ENCODE measurements around the gene ARHGAP32.

ARHGAP32 gene

DNA sequence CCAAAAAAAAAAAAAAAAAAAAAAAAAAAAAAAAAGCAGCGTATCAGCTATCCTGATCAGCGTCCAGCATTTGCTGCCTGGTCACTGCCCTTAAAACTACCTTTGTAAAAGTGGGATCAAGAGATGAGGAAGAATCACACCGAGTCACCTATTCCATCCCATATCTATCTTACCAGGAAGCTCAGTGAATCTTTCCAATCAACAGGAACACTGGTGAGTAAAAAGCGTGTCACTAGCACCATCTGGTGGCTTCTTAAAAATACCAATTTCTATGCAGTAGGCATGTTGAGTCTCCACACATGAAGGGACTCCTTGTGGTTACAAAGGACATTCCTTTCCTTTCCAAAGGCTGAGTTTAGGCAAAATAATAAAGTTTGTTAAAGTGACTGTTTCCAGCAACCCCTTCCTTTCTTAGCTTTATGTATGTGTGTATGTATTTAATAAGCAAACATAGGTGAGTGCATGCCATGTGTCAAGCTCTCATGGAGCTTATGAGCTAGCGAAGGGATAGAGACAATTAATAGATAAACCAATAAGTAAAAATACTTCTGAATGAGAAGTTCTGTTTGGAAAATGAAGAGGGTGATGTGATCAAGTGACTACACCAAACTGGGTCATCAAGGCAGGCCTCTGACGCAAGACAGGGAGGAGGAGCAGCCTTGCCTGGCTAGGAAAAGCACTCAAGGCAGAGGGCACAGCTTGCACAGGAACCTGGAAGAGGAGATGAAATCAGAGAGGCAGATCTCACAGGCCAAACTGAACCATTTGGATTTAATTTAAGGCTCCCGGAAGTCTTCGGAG, 235.5 kb downstream of the ARHGAP32 start:
- DNase-seq (ENCODE audit: low read depth), result no peak

DNA sequence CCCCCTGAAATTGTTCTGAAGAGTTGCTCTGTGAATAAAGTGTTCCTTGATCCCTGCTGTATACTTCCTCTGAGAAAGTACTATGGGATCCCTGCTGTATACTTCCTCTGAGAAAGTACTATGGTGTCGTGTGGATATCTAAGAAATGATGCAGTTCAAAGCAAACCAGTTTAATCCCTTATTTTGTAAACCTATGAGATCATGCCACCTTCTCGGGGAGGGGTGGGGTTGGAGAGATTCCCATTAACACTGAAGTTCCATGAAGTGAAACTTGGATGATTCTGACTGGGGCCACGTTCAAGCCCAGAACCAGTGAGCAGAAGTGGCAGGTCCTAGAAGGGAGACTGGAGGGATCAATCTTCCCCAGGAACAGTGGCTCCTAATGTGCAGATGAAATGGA, 236.5 kb downstream of the ARHGAP32 start:
- no peak for DNase-seq (ENCODE audit: low read depth)

GRCh38 chr11:128953151-128953550, 239.0 kb downstream of the ARHGAP32 start:
- DNase-seq (ENCODE audit: low read depth), result no peak

- no peak for DNase-seq (ENCODE audit: low read depth)
Measured at GRCh38 chr11:128949791-128950454, 242.2 kb downstream of the ARHGAP32 start.

GRCh38 chr11:128948583-128948982, 243.5 kb downstream of the ARHGAP32 start:
- no peak for DNase-seq (ENCODE audit: low read depth)

GRCh38 chr11:128947773-128948172, 244.4 kb downstream of the ARHGAP32 start:
- no peak for DNase-seq (ENCODE audit: low read depth)

- no peak for DNase-seq (ENCODE audit: low read depth)
Measured at GRCh38 chr11:128946648-128947047, 245.5 kb downstream of the ARHGAP32 start.

- DNase-seq (ENCODE audit: low read depth), result no peak
Measured at GRCh38 chr11:128943428-128943976, 248.6 kb downstream of the ARHGAP32 start.

GRCh38 chr11:128942817-128943427, 249.2 kb downstream of the ARHGAP32 start, which contains the start of gene TP53AIP1:
Gene TP53AIP1 (minus strand): TSS chr11:128942871. CDS start chr11:128937818, 5,053 bp downstream.
- no peak for DNase-seq (ENCODE audit: low read depth)

- no peak for DNase-seq (ENCODE audit: low read depth)
Measured at GRCh38 chr11:128942272-128942612, 249.9 kb downstream of the ARHGAP32 start.

GRCh38 chr11:128941573-128942271, 250.4 kb downstream of the ARHGAP32 start:
- no peak for DNase-seq (ENCODE audit: low read depth)

GRCh38 chr11:128941110-128941509, 251.0 kb downstream of the ARHGAP32 start:
- no peak for DNase-seq (ENCODE audit: low read depth)

DNA sequence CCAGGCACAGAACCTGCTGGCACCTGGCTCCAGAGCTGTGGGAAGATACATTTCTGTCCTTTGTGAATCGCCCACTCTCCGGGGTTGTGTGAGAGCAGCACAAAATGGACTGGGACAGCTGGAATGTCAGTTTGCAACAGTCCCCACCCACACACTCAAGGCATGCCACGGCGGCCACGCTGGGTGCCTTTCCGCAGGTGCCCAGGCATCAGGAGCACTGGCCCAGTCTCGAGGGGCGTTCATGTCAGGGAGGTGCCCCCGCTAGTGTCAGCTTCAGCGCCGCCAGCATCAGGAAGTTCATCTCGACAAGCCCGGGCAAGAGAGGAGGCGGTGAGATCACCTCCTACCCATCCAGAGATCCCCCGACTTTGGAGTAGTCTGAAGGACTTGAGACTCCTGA, 251.5 kb downstream of the ARHGAP32 start:
- DNase-seq (ENCODE audit: low read depth), result no peak

DNA sequence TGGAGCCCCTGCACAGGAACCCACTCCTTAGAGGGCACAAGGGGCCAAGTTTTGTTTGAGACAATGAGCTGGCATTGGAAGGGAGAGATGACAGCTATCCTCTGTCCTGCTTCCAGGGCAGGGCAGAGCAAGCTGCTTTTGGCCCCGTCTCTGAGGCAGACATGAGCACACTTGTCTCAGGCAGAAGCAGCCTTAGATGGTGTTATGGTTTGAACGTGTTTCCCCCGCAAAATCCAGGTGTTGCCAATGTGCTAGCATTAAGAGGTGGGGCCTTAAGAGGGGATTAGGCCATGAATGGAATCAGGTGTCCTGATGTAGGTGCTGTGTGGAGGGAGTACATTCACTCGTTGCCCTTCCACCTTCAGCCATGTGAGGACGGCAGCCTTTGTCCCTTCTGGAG, 252.0 kb downstream of the ARHGAP32 start:
- no peak for DNase-seq (ENCODE audit: low read depth)

DNA sequence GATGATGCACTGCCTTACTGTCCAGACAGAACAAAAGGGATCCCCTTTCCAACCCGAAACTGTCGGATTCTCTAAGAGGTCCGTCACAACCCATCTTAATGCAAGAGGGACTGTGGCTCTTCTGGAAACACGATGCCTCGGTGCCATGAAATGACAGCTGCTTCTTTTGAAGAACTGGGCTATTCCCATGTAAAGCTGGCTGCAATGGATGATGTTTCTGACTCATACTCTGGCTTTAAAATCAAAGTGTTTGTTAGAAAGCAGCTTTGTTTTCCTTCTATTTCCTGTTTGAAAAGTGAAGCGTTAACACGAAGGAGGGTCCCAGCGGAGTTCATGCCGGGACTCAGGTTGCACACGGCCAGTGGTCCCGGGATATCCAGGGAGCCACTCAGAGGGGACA, 252.5 kb downstream of the ARHGAP32 start:
- DNase-seq (ENCODE audit: low read depth), result no peak

GRCh38 chr11:128938156-128938885, 253.8 kb downstream of the ARHGAP32 start:
- no peak for DNase-seq (ENCODE audit: low read depth)

DNA sequence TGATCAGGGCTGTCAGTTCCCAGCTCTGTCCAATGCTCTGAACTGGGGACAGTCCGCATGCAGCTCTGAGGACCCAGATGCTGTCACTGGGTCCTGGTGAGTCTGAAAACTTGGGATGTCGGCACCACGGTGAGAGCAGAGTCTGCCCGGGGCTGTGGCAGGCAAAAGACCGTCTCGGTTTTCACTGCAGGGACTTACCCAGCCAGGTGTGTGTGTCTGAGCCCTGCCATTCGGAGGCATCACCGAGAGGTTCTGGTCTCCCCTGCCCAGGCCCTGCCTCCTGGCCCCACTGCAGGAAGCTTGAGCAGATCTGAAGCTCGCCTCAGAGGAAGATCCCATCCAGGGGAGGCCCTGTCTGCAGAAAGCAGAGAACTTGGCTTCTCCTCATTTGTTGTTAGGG, 254.6 kb downstream of the ARHGAP32 start:
- DNase-seq (ENCODE audit: low read depth), result no peak

- DNase-seq (ENCODE audit: low read depth), result no peak
Measured at GRCh38 chr11:128936606-128937251, 255.4 kb downstream of the ARHGAP32 start.

- DNase-seq (ENCODE audit: low read depth), result no peak
Measured at GRCh38 chr11:128934926-128935325, 257.2 kb downstream of the ARHGAP32 start.

GRCh38 chr11:128934351-128934750, 257.8 kb downstream of the ARHGAP32 start:
- no peak for DNase-seq (ENCODE audit: low read depth)

All from activated T-helper 1 cell treated with Interleukin-2 at 50 U/mL for 16 hours (primary cell).